Measurements from ENCODE around the gene PLXNA4.

DNA sequence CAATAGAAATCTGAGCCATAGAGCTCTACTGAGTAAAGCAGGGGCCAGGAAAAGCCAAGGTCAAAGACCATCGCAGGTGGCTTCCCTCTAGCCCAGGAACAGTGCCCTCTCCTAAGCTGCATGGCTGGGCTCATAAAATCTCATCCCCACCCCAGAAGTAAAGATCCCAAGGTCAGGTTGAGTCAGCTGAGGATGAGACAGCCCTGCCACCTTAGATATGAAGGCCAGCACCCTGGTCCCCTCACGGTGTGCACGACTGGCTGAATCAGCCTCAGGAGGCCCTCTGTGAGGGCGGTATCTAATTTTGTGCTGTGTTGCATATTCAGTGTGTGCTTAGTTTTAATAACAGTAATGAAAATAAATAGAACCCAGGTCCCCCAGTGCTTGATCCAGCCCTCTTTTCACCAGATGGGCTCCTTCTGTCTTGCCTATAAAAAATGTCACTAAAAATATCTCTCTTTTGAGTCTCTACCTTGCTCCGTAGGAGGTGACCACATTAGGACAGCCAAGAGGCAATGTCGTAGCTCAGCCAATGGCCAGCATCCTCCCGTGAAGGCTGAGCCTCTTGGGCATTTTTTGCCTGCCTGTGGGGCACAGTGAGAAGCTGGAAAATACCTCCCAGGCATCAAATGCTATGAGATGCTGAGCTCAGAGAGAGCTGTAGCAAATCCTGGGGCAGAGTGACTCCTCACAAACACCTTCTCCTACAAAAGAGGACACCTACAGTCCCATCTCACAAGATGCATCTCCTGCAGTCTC lies 424.0 kb downstream of the PLXNA4 start:
- TF ChIP-seq TARDBP (IDR thresholded peaks at IDR 0.05): no peak
- TF ChIP-seq SP1 (IDR thresholded peaks at IDR 0.05): no peak
- no peak for TF ChIP-seq NFRKB (IDR thresholded peaks at IDR 0.05)
- TF ChIP-seq BHLHE40 (IDR thresholded peaks at IDR 0.05; ENCODE audit: borderline replicate concordance): no peak
- TF ChIP-seq LEF1 (IDR thresholded peaks at IDR 0.05; ENCODE audit: borderline replicate concordance): no peak
- TF ChIP-seq ELF4 (IDR thresholded peaks at IDR 0.05): no peak
- TF ChIP-seq, protein P1, sequence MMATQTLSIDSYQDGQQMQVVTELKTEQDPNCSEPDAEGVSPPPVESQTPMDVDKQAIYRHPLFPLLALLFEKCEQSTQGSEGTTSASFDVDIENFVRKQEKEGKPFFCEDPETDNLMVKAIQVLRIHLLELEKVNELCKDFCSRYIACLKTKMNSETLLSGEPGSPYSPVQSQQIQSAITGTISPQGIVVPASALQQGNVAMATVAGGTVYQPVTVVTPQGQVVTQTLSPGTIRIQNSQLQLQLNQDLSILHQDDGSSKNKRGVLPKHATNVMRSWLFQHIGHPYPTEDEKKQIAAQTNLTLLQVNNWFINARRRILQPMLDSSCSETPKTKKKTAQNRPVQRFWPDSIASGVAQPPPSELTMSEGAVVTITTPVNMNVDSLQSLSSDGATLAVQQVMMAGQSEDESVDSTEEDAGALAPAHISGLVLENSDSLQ (IDR thresholded peaks at IDR 0.05): no peak
- no peak for TF ChIP-seq FOXM1 (IDR thresholded peaks at IDR 0.05; ENCODE audit: borderline replicate concordance)
